ENCODE results near the gene NR2F1. TPM values are rescaled to one million over a fixed set of nuclear protein-coding genes. Genes with fewer than 3 reads are reported as not detected.
"Not testable (repeated sequence)": the region's sequence is repeated elsewhere in the genome, so short reads cannot be mapped to it uniquely, and the experiment has no call there.

Gene NR2F1
- 97.2 TPM for total RNA-seq

DNA sequence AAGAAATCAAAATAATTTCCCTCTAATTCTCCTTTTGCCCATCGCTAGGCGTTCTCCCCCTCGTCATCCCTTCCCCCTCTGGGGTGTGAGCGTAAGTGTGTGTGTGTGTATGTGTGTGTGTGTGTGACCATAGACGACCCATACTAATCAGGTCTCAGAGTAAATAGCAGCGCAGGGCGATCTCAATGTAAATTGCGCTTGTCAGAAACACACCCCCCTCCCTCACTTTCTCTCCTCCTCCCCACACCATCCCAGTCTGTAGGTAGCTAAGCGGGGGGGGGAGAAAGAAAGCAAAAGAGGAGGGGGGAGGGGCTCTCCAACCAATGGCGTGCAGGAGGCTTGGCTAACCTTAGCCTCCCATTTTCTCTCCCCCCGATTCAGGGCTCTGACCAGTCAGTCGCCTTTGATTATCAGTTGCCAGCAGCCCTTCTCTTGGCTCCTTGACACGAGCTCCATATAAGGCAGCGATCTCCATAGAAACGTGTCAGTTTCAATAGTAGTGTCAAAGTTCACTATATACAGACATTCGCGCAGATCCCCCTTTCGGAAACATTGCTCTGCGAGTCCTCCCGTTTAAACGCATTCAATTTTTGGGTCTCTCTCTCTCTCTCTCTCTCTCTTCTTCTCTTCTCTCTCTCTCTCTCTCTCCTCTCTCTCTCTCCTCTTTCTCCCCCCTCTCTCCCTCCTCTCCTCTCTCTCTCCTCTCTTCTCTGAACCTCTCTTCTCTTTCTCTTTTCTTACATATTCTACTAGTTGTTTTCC is at the start of gene NR2F1:
Gene NR2F1, plus strand, starts transcription at position 546 of the 762 bp plus-strand sequence. CDS start 1,802 bp downstream, outside the sequence.
- H3K36me3 ChIP-seq: no peaks in the 10 kb centered on the region
- peaks cover 43% of the 10 kb centered on the region for H3K4me1 ChIP-seq
- peak in 1 of 2 donors; percentile 97 for DNase-seq (ENCODE audit: extremely low spot score in 2 of 2)
- TF ChIP-seq POLR2A (IDR thresholded peaks at IDR 0.05) (peak in 1 of 2 donors; percentile 67), CTCF (IDR thresholded peaks at IDR 0.05) (peak; percentile 73 to 100 (median 96)), POLR2AphosphoS5 (IDR thresholded peaks at IDR 0.05; ENCODE audit: insufficient read depth in 1 of 2, low read depth in 1 of 2) (peak; percentile 16 to 29)
- H3K9me3 ChIP-seq: no peaks in the 10 kb centered on the region
- H3K27me3 ChIP-seq: no peaks in the 10 kb centered on the region
- peak within 1 kb of the TSS; percentile 59 to 66 for H3K4me3 ChIP-seq
- peak within 1 kb of the TSS; percentile 90 for H3K27ac ChIP-seq
- intact Hi-C loops (cut with DNase I): loop anchor here (10.0 kb wide), 1 partner anchor 338 kb away; no protein-coding TSS in a partner anchor

GRCh38 chr5:93545872-93546271 is 37.1 kb upstream of the NR2F1 start:
- H3K27me3 ChIP-seq: no peaks in the 10 kb centered on the region
- H3K9me3 ChIP-seq: no peaks in the 10 kb centered on the region
- H3K27ac ChIP-seq: no peak overlapping the region
- no peak for DNase-seq (ENCODE audit: extremely low spot score in 2 of 2)
- H3K36me3 ChIP-seq: no peaks in the 10 kb centered on the region
- TF ChIP-seq CTCF (IDR thresholded peaks at IDR 0.05): no peak
- no peak for TF ChIP-seq POLR2A (IDR thresholded peaks at IDR 0.05)
- no peak for TF ChIP-seq POLR2AphosphoS5 (IDR thresholded peaks at IDR 0.05; ENCODE audit: insufficient read depth in 1 of 2, low read depth in 1 of 2)
- H3K4me1 ChIP-seq: no peaks in the 10 kb centered on the region
- intact Hi-C loops (cut with DNase I): no loop called here
- no peak overlapping the region for H3K4me3 ChIP-seq

DNA sequence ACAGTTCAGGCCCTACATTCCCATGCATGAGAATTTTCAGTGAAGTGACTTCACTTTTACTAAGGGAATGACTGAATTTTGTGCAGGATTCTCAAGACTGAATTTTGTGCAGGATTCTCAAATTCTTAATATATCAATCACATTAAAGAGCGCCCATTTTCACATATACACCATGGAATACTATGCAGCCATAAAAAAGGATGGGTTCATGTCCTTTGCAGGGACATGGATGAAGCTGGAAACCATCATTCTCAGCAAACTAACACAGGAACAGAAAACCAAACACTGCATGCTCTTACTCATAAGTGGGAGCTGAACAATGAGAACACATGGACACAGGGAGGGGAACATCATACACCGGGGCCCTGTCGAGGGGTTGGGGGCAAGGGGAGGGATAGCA is 33.4 kb upstream of the NR2F1 start:
- DNase-seq (ENCODE audit: extremely low spot score in 2 of 2); H3K27ac ChIP-seq; H3K9me3 ChIP-seq; H3K4me3 ChIP-seq; H3K36me3 ChIP-seq; H3K27me3 ChIP-seq; H3K4me1 ChIP-seq; intact Hi-C loops (cut with DNase I): not testable (repeated sequence)

DNA sequence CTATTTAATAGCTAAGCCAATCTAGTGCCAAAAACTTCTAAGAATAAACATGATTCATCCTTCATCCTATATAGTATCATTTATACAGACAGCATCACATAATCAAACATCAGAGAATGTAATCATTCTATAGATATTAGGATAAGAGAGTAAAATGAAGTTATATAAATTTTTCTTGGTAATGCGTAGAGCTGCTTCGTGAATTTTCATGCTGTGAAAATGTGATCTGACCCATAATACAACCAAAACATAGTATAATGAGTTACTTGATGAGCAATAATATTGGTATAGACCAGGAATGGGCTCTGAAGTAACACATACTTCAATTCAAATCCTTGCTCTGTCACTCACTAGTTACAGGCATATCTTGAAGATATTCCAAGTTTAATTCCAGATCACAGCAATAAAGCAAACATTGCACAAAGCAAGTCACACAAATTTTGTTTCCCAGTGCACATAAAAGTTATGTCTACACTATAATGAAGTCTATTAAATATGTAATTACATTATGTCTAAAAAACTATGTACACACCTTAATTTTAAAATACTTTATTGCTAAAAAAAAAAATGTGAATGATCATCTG is 25.9 kb upstream of the NR2F1 start:
- intact Hi-C loops (cut with DNase I): no loop called here
- H3K27ac ChIP-seq: no peak overlapping the region
- H3K36me3 ChIP-seq: peaks cover 0 to 5% of the 10 kb centered on the region in 2 donors
- H3K4me1 ChIP-seq: no peaks in the 10 kb centered on the region
- no peak for DNase-seq (ENCODE audit: extremely low spot score in 2 of 2)
- no peak overlapping the region for H3K4me3 ChIP-seq
- H3K27me3 ChIP-seq: no peaks in the 10 kb centered on the region
- no peaks in the 10 kb centered on the region for H3K9me3 ChIP-seq
- no peak for TF ChIP-seq POLR2AphosphoS5 (IDR thresholded peaks at IDR 0.05; ENCODE audit: insufficient read depth in 1 of 2, low read depth in 1 of 2)
- no peak for TF ChIP-seq CTCF (IDR thresholded peaks at IDR 0.05)
- TF ChIP-seq POLR2A (IDR thresholded peaks at IDR 0.05): no peak

- intact Hi-C loops (cut with DNase I): no loop called here
- no peak for TF ChIP-seq POLR2A (IDR thresholded peaks at IDR 0.05)
- no peak for TF ChIP-seq CTCF (IDR thresholded peaks at IDR 0.05)
- no peak for TF ChIP-seq POLR2AphosphoS5 (IDR thresholded peaks at IDR 0.05; ENCODE audit: insufficient read depth in 1 of 2, low read depth in 1 of 2)
- H3K4me1 ChIP-seq: peaks cover 9% of the 10 kb centered on the region
These were observed 16.9 kb upstream of the NR2F1 start for GRCh38 chr5:93566091-93566490.

More at GRCh38 chr5:93566091-93566490, 16.9 kb upstream of the NR2F1 start:
- Histone ChIP-seq H3K9me3 (no peaks in the 10 kb centered on the region), H3K27me3 (no peaks in the 10 kb centered on the region), H3K36me3 (peaks cover 0 to 4% of the 10 kb centered on the region in 2 donors), H3K4me3 (no peak overlapping the region), H3K27ac (no peak overlapping the region)
- no peak for DNase-seq (ENCODE audit: extremely low spot score in 2 of 2)

Data from vagina (tissue), 2 donors.